ENCODE data around the gene TECPR2. TPM values are rescaled to one million over a fixed set of nuclear protein-coding genes. Genes with fewer than 3 reads are reported as not detected.

TECPR2 gene
- total RNA-seq, 6 donors from 2014 or later, result 16.3 to 71.2 (median 24.6) TPM

- WGBS, 2 donors, result 87 to 90% methylated on average over 9 to 11 of the region's 11 CpGs
- Histone ChIP-seq H3K4me3 (no peak overlapping the region), H3K9me3 (no peaks in the 10 kb centered on the region), H3K27me3 (no peaks in the 10 kb centered on the region), H3K4me1 (peaks cover 4 to 10% (median 6%) of the 10 kb centered on the region in 4 donors), H3K27ac (no peak overlapping the region), H3K36me3 (peaks cover 3 to 51% (median 19%) of the 10 kb centered on the region in 4 donors)
- no peak for ATAC-seq (ENCODE audit: low FRiP score in 2 of 2)
- TF ChIP-seq CTCF (IDR thresholded peaks at IDR 0.05), result no peak
- TF ChIP-seq POLR2A (IDR thresholded peaks at IDR 0.05), result no peak
- no peak for TF ChIP-seq EP300 (IDR thresholded peaks at IDR 0.05)
- no peak for TF ChIP-seq POLR2AphosphoS5 (IDR thresholded peaks at IDR 0.05)
- DNase-seq, result no peak
Observed at GRCh38 chr14:102434647-102435175, 72.0 kb downstream of the TECPR2 start.

GRCh38 chr14:102437997-102438915 is 75.5 kb downstream of the TECPR2 start:
- DNase-seq (peak; percentile 84 to 92), ATAC-seq (ENCODE audit: low FRiP score in 2 of 2) (peak; percentile 91 to 98)
- H3K36me3 ChIP-seq, result peaks cover 14 to 65% (median 41%) of the 10 kb centered on the region in 4 donors
- H3K27me3 ChIP-seq, result no peaks in the 10 kb centered on the region
- WGBS, 2 donors, result 13 to 19% methylated on average over 20 to 30 of the region's 31 CpGs
- H3K9me3 ChIP-seq, result no peaks in the 10 kb centered on the region
- peak overlapping the region in 2 of 4 donors; percentile 28 to 29 for H3K4me3 ChIP-seq
- H3K27ac ChIP-seq, result no peak overlapping the region
- peaks cover 4 to 10% (median 6%) of the 10 kb centered on the region in 4 donors for H3K4me1 ChIP-seq
- TF ChIP-seq POLR2AphosphoS5 (IDR thresholded peaks at IDR 0.05), result no peak
- peak; percentile 70 to 86 (median 78) for TF ChIP-seq CTCF (IDR thresholded peaks at IDR 0.05)

- H3K27me3 ChIP-seq, result no peaks in the 10 kb centered on the region
- no peak overlapping the region for H3K27ac ChIP-seq
- 94 to 98% methylated on average over 8 of the region's 8 CpGs for WGBS, 2 donors
- no peaks in the 10 kb centered on the region for H3K9me3 ChIP-seq
- TF ChIP-seq POLR2A (IDR thresholded peaks at IDR 0.05) (no peak), CTCF (IDR thresholded peaks at IDR 0.05) (no peak), POLR2AphosphoS5 (IDR thresholded peaks at IDR 0.05) (no peak), EP300 (IDR thresholded peaks at IDR 0.05) (no peak)
- H3K4me3 ChIP-seq, result no peak overlapping the region
- H3K36me3 ChIP-seq, result peaks cover 22 to 66% (median 47%) of the 10 kb centered on the region in 4 donors
- DNase-seq (no peak), ATAC-seq (ENCODE audit: low FRiP score in 2 of 2) (no peak)
- H3K4me1 ChIP-seq, result peaks cover 4 to 10% (median 6%) of the 10 kb centered on the region in 4 donors
Observed at GRCh38 chr14:102439556-102439955, 76.8 kb downstream of the TECPR2 start.

GRCh38 chr14:102440392-102440791 is 77.7 kb downstream of the TECPR2 start:
- DNase-seq (no peak), ATAC-seq (ENCODE audit: low FRiP score in 2 of 2) (no peak)
- TF ChIP-seq EP300 (IDR thresholded peaks at IDR 0.05) (no peak), CTCF (IDR thresholded peaks at IDR 0.05) (no peak), POLR2A (IDR thresholded peaks at IDR 0.05) (no peak)
- no peak overlapping the region for H3K4me3 ChIP-seq
- H3K36me3 ChIP-seq, result peaks cover 21 to 66% (median 48%) of the 10 kb centered on the region in 4 donors
- no peak overlapping the region for H3K27ac ChIP-seq
- 95 to 97% methylated on average over 10 to 11 of the region's 11 CpGs for WGBS, 2 donors
- peaks cover 4 to 10% (median 6%) of the 10 kb centered on the region in 4 donors for H3K4me1 ChIP-seq
- H3K27me3 ChIP-seq, result no peaks in the 10 kb centered on the region
- H3K9me3 ChIP-seq, result no peaks in the 10 kb centered on the region
